Anterior cingulate cortex (tissue), 58 donors: ENCODE data around the gene EXO5.
"Not testable (repeated sequence)": the region's sequence is repeated elsewhere in the genome, so short reads cannot be mapped to it uniquely, and the experiment has no call there.

Experiments
- DNase-seq, 58 donors: peaks; one replicate each; lab custom pipeline; 2025; lab: John Stamatoyannopoulos, UW

EXO5 gene

GRCh38 chr1:40508375-40509341, at the start of gene EXO5:
Gene EXO5 (plus strand): TSS chr1:40508767. CDS start chr1:40514545, 5,778 bp downstream.
- peak in 57 of 58 donors; percentile 8 to 82 (median 61) for DNase-seq

- no peak for DNase-seq
These were observed 45.5 kb upstream of the EXO5 start for GRCh38 chr1:40462956-40463590.

- DNase-seq = no peak
These were observed 39.2 kb upstream of the EXO5 start for GRCh38 chr1:40469327-40469726.

- DNase-seq = no peak
These were observed 33.3 kb upstream of the EXO5 start for GRCh38 chr1:40475268-40475667.

- DNase-seq = peak in 42 of 58 donors; percentile 7 to 57 (median 32)
These were observed 31.5 kb upstream of the EXO5 start, which contains the start of gene ZFP69 for GRCh38 chr1:40476924-40477677. Gene ZFP69 (plus strand): TSS chr1:40477290. CDS start chr1:40479362, 2,072 bp downstream.

GRCh38 chr1:40477678-40478053, 30.9 kb upstream of the EXO5 start:
- DNase-seq = peak in 7 of 58 donors; percentile 9 to 34 (median 22)

- peak in 1 of 58 donors; percentile 6 for DNase-seq
These were observed 30.3 kb upstream of the EXO5 start for GRCh38 chr1:40478276-40478675.

GRCh38 chr1:40479156-40479555, 29.4 kb upstream of the EXO5 start:
- DNase-seq = no peak

- no peak for DNase-seq
These were observed 13.2 kb upstream of the EXO5 start for GRCh38 chr1:40495315-40495903.

- DNase-seq = not testable (repeated sequence)
These were observed 5.9 kb upstream of the EXO5 start for GRCh38 chr1:40502651-40503050.

GRCh38 chr1:40507973-40508372, 594 bp upstream of the EXO5 start:
- no peak for DNase-seq

GRCh38 chr1:40519517-40519916, 10.9 kb downstream of the EXO5 start:
- no peak for DNase-seq

GRCh38 chr1:40530735-40531380, 22.3 kb downstream of the EXO5 start:
- no peak for DNase-seq

GRCh38 chr1:40531381-40532061, 23.0 kb downstream of the EXO5 start, which contains the start of gene ZNF684:
Gene ZNF684 (plus strand): TSS chr1:40531637. CDS start chr1:40533167, 1,530 bp downstream.
- peak; percentile 18 to 95 (median 86) for DNase-seq

- no peak for DNase-seq
These were observed 23.5 kb downstream of the EXO5 start for GRCh38 chr1:40532062-40532389.

- peak in 12 of 58 donors; percentile 0 to 49 (median 2) for DNase-seq
These were observed 24.4 kb downstream of the EXO5 start for GRCh38 chr1:40532844-40533424.

GRCh38 chr1:40534589-40534988, 26.0 kb downstream of the EXO5 start:
- DNase-seq = no peak

- DNase-seq = no peak
These were observed 27.2 kb downstream of the EXO5 start for GRCh38 chr1:40535732-40536131.

GRCh38 chr1:40539338-40539737, 30.8 kb downstream of the EXO5 start:
- DNase-seq = no peak
